HG03432 (cell line): ENCODE results near the gene LRRC1.

Source experiments
- ATAC-seq: cut with Tn5 transposase; IDR thresholded peaks from one replicate; pipeline ENCODE4 v1.9.1; 2021; ENCODE audit warnings: mild to moderate bottlenecking, moderate library complexity; ENCODE audit not compliant: unreplicated experiment

The LRRC1 gene

DNA sequence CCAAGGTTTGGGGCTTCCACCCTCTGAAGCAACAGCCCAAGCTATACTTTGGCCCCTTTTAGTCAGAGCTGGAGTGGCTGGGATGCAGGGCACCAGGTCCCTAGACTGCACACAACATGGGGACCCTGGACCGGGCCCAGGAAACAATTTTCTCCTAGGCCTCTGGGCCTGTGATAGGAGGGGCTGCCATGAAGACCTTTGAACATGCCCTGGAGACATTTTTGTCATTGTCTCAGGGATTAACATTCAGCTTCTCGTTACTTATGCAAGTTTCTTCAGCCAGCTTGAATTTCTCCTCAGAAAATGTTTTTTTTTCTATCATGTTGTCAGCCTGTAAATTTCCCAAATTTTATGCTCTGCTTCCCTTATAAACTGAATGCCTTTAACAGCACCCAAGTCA, 82.3 kb downstream of the LRRC1 start:
- ATAC-seq: no peak

GRCh38 chr6:53878808-53879207, 84.0 kb downstream of the LRRC1 start:
- ATAC-seq: no peak

DNA sequence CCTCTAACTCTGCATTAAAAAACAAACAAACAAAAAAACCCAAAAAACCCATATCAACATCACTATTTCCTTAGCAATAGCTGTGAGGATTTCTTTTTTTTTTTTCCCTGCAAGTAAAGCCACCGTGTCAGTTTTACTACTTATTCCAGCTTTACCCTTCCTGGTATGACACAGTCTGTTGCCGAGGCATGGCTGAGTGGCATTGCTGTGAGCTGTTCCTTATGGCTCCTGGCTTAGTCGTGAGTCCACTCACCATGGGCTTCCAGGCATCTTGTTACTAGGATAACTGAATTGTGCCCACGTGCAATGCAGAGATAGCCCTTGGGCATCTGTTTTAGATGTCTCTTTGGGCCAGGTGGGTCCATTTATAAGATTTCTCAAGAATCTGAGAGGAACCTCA, 84.8 kb downstream of the LRRC1 start:
- ATAC-seq: no peak

DNA sequence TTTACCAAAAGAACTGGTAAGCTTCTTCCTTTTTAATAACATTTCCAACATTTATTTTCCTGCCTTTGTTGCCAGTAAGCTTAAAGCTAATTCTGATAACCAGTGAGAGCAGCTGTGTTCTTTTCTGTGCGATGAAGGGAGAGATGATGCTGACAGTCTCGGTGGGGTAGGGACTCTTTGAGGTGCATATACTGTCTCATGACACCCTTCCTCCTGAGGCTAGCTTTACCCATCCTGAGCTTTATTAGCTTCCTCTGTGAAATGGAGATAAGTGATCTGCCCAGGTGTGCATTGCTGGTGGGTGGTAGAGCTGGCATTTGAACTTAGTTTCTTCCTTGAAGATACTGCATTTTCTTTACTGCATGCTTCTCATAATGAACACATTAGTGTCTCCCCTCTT, 92.5 kb downstream of the LRRC1 start:
- no peak for ATAC-seq

- no peak for ATAC-seq
These were observed 94.1 kb downstream of the LRRC1 start for GRCh38 chr6:53888931-53889330.

- ATAC-seq: no peak
These were observed 94.6 kb downstream of the LRRC1 start for GRCh38 chr6:53889365-53889764.

DNA sequence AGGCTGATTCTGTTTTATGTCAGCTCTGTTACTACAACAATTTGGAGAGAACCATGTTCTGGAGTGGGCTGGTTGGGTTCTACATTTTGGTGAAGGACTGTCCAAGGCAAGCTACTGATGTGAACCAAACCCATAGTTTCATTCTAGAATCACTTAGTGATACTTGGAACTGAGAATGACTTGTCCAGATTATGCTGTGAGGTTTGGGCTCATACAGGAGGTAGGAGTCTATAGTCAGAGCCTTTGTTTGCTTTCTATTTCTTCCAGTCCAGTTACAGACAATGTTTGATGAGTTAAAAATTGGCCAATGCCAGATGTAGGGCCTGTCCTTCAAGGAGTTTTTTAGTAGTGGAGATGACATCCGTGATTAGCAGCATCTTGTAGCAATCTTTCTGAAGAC, 97.9 kb downstream of the LRRC1 start:
- peak; percentile 68 for ATAC-seq

DNA sequence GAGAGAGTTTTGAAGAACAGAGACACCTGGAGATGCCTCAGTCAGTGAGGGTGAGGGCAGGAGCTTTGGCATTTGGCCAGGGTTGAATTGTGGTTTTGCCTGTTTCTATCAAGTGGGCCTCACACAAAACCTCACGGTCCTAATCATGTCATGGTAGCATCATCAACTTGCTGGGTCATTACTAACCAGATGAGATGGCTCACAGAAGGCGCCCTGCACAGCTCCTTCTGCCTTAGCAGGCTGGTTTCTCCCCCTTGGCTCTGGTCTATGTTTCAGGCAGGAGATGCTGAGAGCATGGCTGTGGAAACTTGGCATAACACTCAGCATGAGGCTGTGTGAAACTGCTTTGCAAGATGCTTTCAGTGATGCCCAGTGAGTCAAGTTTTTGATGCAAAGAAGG, 99.3 kb downstream of the LRRC1 start:
- ATAC-seq: peak; percentile 87

DNA sequence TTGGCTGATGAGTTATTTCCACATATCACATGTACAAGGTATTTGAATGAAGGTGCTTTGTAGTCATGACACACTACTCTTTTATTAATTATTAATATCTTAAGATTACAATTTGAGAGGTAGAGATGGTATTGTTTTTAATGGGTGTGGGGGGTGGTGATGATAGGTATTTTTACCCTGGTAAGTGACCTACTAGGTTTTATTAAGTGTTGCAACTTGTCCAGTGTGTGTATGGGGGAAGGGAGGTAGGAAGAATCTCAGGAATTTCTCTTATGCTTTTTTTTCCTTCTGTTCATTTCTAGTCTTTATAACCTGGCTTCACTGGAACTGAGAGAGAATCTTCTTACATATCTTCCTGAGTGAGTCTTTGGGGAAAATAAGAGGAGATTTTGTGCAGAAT, 101.4 kb downstream of the LRRC1 start:
- no peak for ATAC-seq

GRCh38 chr6:53898026-53898795, 103.4 kb downstream of the LRRC1 start:
- ATAC-seq: no peak

GRCh38 chr6:53899512-53899911, 104.7 kb downstream of the LRRC1 start:
- ATAC-seq: no peak

DNA sequence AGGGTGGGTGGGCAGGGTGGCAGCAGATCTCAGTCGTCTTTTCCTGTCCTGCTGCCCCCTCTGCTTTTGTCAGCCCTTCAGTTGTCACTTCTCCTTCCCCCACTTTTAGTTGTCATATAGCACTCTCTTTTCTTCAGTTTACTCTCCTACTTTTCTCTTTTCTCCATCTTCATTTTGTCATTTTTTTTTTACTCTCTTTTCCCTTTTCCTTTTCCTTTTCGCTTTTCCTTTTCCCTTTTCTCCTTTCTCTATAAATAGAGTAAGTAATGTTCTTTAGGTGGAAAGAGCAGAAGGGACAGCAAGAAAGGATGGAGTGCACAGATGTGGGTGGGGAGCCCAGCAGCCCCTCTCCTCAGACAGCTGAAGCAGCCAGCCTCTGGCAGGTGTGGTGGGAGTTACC, 108.6 kb downstream of the LRRC1 start:
- no peak for ATAC-seq

GRCh38 chr6:53906103-53906502, 111.3 kb downstream of the LRRC1 start:
- ATAC-seq: no peak

GRCh38 chr6:53906842-53907241, 112.0 kb downstream of the LRRC1 start:
- no peak for ATAC-seq

- ATAC-seq: no peak
These were observed 116.0 kb downstream of the LRRC1 start for GRCh38 chr6:53910834-53911233.

- no peak for ATAC-seq
These were observed 117.9 kb downstream of the LRRC1 start for GRCh38 chr6:53912661-53913060.

DNA sequence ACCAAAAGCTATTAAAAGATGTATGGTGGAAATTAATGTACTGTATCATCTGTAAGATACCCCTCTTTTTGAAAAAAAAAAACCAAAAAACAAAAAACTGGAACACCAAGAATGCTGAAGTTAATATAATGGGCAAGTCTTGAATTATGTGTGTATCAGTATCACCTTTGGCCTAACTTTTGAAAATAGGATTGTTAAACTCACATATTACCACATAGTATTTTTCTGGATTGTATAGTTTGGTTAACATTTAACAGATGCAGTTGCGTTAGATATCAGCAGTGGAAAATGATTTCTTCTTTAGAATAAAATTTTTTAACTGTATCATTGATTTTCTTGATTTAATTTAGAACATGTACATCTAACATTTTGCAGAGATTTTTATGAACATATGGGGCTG, 118.5 kb downstream of the LRRC1 start:
- no peak for ATAC-seq

DNA sequence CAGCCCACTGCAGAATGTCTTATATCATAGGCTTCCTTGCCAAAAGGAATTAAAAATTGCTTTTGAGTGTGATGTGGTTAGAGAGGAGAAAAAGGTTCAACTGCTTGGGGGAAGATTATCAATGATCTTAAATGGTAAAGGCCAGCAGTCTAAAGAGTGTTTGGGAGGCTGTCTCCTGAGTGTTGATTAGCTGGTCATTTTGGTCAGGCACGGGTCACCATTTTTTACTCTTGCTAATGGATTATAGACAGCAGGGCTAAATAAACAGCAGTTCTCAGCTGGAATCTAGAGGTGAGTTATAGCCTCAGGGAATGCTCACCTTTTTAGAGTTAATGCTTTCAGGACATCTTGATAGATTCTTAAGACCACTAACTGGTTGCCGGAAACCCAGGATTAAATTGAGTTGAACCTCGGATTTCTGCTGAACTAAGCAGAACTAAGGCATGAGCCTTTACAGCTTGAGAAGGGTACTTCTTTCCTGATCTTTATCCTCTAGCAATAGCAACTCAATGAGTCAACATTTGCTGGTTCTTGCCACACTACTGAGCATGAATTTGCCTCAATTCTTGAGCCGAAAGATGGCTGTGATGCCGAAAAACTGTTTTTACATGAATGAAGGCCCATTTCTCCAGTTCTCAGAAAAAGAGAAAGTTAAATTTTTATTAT, 120.4 kb downstream of the LRRC1 start:
- ATAC-seq: no peak

GRCh38 chr6:53916804-53917463, 122.1 kb downstream of the LRRC1 start:
- peak; percentile 71 for ATAC-seq

- peak; percentile 53 for ATAC-seq
These were observed 122.6 kb downstream of the LRRC1 start for GRCh38 chr6:53917464-53917842.

GRCh38 chr6:53918854-53919510, 124.2 kb downstream of the LRRC1 start:
- no peak for ATAC-seq
